GM19372 (cell line): ENCODE measurements around the gene NCAM2.

Experiments used
- ATAC-seq: cut with Tn5 transposase; IDR thresholded peaks from one replicate; pipeline ENCODE4 v1.9.1; 2021; ENCODE audit warnings: mild to moderate bottlenecking, low read depth, moderate library complexity; ENCODE audit not compliant: unreplicated experiment

NCAM2 gene

GRCh38 chr21:21286170-21286798 is 288.1 kb downstream of the NCAM2 start:
- ATAC-seq = no peak

- ATAC-seq = no peak
These were observed 292.5 kb downstream of the NCAM2 start for GRCh38 chr21:21290751-21291150.

DNA sequence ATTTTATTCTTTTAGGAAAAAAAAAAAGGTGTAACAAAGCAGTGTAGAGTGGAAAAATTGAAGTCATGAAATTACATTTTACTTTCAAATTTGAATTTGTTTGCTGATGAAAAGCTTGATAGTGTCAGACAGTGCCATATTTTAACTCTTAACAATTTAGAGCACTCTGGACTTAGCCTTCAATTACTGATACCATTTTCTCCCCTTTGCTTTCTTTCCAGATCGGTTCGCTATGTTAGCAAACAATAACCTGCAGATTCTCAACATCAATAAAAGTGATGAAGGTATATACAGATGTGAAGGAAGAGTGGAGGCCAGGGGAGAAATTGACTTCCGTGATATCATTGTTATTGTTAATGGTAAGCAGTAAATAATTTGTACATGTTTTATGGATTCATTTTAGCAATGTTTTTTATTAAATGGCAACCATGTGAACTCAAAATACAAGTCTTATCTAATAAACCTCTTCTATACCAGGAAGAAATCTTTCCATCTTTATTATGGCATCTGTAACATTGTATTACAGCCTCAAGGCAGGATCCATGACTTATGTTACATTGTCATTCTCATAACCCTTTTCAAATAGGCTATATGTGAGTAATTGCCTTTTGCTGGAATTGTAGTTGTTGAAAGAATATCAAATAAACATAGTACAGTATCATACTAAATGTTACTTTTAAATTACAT is 293.8 kb downstream of the NCAM2 start:
- ATAC-seq = no peak

DNA sequence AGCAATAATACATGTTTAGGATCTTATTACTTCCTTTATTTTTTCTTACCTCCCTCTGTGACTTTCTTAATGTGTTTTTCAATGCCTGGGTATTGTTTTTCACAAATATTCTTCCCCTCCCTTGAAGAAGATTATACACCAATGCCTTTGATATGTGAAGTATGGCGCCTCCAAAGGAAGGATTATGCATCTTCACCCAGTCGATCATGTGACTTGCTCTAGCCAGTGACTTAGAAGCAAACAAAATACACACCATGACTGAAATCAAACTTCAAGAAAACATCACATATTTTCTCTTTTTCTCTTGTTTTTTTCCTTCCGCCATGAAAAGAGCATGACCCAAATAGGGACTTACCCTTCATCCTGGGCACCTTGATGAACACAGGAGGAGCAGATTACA is 297.1 kb downstream of the NCAM2 start:
- no peak for ATAC-seq

- ATAC-seq = no peak
These were observed 299.0 kb downstream of the NCAM2 start for GRCh38 chr21:21297211-21297610.

- ATAC-seq = no peak
These were observed 302.8 kb downstream of the NCAM2 start for GRCh38 chr21:21301013-21301412.

DNA sequence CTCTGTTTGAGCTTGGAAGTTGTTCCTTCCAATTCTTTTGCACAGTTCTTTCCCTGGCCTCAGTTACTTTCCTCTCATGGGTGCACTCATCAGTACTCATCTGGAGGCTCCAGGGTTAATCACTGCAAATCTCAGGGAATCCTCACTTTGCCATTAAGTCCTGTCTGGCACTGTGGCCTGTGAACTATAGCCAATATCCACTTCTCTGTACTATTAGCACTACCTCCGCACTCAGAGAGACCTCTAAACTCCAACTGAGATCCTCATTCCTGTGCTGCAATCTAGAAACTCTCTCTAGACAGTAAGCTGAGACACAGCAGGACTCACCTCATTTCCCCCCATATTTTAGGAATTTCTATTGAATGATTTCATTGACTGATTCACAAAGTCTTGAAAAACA is 311.3 kb downstream of the NCAM2 start:
- no peak for ATAC-seq

DNA sequence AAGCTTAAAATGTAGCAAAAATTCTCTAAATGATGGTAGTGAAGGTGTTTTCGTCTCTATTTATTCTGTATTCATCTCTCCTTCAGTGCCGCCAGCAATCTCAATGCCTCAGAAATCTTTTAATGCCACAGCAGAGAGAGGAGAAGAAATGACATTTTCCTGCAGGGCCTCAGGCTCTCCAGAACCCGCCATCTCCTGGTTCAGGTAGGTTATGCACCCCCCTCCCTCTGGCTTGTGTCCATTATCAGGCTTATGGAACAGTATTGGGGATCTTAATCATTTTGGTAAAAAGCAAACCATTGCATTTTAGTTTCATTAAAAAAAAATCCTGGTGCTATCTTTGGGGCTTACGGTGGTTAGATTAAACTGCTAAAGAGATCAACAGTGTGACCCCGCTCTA is 326.1 kb downstream of the NCAM2 start:
- no peak for ATAC-seq

DNA sequence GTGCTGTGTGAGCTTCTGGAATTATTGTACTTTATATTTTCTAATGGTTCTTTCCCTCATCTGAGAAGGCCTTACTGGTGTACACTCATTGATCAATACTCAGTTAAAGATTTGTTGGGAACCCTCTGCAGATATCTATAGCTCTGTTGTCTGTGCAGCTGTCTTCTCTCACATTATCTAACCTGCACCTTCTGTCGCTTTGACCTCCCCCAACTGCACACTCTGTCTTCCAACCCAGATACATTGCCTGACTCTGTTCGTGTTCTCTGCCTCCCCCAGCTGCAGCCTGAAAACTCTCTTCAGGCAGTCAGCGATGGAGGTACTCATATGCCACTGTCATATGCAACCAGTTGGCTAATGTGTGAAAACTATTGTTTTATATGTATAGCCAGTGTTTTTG is 334.3 kb downstream of the NCAM2 start:
- ATAC-seq = no peak

GRCh38 chr21:21341041-21341440 is 342.8 kb downstream of the NCAM2 start:
- ATAC-seq = no peak

GRCh38 chr21:21345296-21345695 is 347.1 kb downstream of the NCAM2 start:
- no peak for ATAC-seq

- ATAC-seq = no peak
These were observed 347.7 kb downstream of the NCAM2 start for GRCh38 chr21:21345872-21346271.

GRCh38 chr21:21366277-21366676 is 368.1 kb downstream of the NCAM2 start:
- no peak for ATAC-seq

GRCh38 chr21:21367583-21367982 is 369.4 kb downstream of the NCAM2 start:
- ATAC-seq = no peak

DNA sequence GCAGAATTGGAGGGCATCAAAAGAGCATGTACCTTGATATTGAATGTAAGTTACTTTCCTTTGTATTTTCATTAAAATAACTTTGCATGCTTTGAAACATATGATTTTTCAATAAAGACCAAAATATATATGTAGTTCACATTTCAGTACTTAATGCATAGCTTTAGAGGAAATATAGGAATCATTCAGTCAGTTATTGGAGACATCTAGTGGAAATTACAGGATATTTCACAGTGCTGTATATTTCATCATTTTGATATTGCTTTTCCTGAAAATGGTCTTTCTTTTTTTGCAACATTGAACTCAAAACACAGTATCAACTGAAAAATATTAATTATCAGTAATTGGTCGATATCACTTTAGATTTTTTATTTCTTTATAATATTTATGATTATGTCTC is 375.8 kb downstream of the NCAM2 start:
- no peak for ATAC-seq

DNA sequence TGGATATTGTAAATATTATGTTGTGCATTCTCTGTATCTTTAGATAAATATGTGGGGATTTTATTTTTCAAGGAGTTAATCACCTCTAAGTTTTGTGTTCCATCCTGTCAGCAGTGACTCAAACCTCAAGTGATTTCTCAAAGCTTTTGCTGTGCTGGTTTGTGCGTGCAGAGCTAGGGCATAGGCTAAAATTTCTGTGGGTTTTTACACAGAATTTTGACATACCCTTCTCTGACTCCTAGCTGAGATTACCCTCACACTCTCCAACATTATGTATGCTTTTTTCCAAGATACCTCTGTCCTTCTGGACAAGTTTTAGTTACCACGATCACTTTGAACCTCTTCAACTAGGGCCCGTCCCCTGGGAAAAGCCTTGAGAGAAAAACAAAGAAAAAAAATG is 384.9 kb downstream of the NCAM2 start:
- no peak for ATAC-seq

GRCh38 chr21:21384977-21385376 is 386.8 kb downstream of the NCAM2 start:
- no peak for ATAC-seq

- no peak for ATAC-seq
These were observed 387.2 kb downstream of the NCAM2 start for GRCh38 chr21:21385404-21385803.

DNA sequence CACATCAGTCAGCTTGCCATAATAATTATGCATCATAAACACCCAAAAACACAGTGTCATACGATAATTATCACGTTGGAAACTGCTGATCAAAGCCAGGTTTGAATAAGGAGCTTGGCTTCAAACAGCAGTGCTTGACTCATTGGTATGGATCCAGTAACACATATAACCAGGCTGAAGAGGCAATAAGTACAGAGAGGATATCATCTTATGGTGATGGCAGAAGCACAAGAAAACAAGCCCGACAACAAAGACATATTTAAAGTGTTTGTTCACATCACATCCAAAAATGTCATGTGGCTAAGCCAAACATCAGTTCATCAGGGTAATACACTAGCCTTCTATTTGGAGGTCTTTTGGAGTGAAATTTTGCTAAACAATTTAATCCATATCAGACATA is 389.7 kb downstream of the NCAM2 start:
- ATAC-seq = no peak

DNA sequence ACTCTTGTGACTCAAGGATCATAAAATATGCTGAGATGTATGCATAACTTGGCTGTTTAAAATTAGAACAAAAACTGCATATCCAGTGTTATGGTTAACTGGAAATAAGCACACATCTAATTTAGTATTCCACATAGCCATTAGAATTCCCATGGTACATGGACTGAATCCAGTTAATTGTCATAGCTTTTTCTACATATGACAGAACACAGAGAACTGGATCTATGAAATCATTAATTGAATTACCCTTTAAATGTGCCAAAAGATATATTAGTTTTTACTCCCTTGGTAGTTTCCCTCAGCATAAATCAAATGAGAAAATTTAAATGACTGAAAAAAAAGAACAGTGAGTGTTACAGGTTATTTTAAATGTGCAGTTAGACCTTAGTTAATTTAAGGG is 395.9 kb downstream of the NCAM2 start:
- ATAC-seq = no peak

DNA sequence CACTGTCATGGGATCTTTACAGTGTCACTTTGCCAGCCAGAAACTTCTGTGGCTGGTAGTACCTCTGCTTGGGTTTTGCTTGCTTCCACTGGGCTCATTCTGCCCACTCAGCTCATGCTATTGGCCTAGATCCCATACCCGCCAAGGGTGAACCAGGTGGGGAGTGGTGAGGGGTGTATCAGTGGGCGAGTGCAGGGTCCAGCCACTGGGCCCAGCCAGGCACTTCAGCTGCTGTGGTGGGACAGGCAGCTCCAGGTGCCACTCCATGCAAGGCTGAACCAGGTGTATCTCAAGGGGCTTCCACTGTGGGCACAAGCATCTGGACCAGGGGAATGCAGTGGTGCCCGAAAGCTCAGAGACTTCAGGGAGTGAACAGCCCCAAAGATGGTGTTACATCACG is 398.2 kb downstream of the NCAM2 start:
- no peak for ATAC-seq

GRCh38 chr21:21397464-21397863 is 399.3 kb downstream of the NCAM2 start:
- no peak for ATAC-seq
